HepG2 (cell line): ENCODE data around the gene ANK3. TPM values are rescaled to one million over a fixed set of nuclear protein-coding genes. Genes with fewer than 3 reads are reported as not detected.

Source experiments
- ATAC-seq: fragments of 200-7000 bp; cut with Tn5 transposase; 3 replicates; pipeline ENCODE4 v1.9.1; 2020; ENCODE audit warnings: mild to moderate bottlenecking, moderate library complexity
- BruUV-seq: library from RNA; stranded (reverse); fragments of 400-500 nt; replicated peaks from 2 replicates; lab custom pipeline; 2021; lab: Mats Ljungman, UMichigan
- CTCF ChIA-PET: fragments of 300-600 bp; formaldehyde crosslinking; extraction: SDS; loops from one replicate; lab custom pipeline; 2021; ENCODE audit warnings: low total read pairs, inconsistent platforms, low intra/inter-chr PET ratio; lab: Yijun Ruan, JAX
- POLR2A ChIA-PET: fragments of 350-600 bp; sonication (Branson Sonifier 250); formaldehyde crosslinking; loops from one replicate; lab custom pipeline; 2020; ENCODE audit warnings: antibody characterized with exemption, inconsistent platforms; lab: Yijun Ruan, JAX
- DNase-seq: peaks from one replicate; pipeline ENCODE4 v3.0.0-alpha.2; 2015; ENCODE audit warnings: low spot score
- FAIRE-seq: peaks from 3 replicates; lab custom pipeline; 2011; peaks lifted over from hg19 to GRCh38; lab: Jason Lieb, UNC
- H2AFZ ChIP-seq: one replicate; pipeline ENCODE4 v1.6.1; 2011; ENCODE audit warnings: low read length, inconsistent platforms
- H3K27ac ChIP-seq: fragments of 300-600 bp; 3 replicates; pipeline ENCODE4 v1.8.0; 2011; ENCODE audit warnings: mixed run types, mild to moderate bottlenecking, mixed read lengths, low read length, inconsistent platforms; ENCODE audit not compliant: insufficient read depth; ENCODE audit errors: extremely low read length
- H3K27me3 ChIP-seq, 2 experiments: fragments of 200-600 bp in 1 of 2; 2 replicates in 1 of 2; 3 replicates in 1 of 2; pipeline versions ENCODE4 v1.6.0 to v1.8.0; 2011; ENCODE audit warnings: low read length in 2 of 2, mild to moderate bottlenecking in 2 of 2, moderate library complexity in 2 of 2, inconsistent platforms in 1 of 2; ENCODE audit not compliant: insufficient read depth in 2 of 2, control insufficient read depth in 1 of 2
- H3K36me3 ChIP-seq, 2 experiments: fragments of 200-600 bp in 1 of 2; replicated peaks in 1 of 2; 2 replicates in 1 of 2; 3 replicates in 1 of 2; pipeline versions ENCODE4 v1.5.1 to v1.8.0; 2011; ENCODE audit warnings: low read length in 2 of 2, inconsistent platforms in 1 of 2; ENCODE audit not compliant: insufficient read depth in 2 of 2, control insufficient read depth in 1 of 2
- H3K4me1 ChIP-seq: 2 replicates; pipeline ENCODE4 v1.5.1; 2012; ENCODE audit warnings: low read length, inconsistent platforms; ENCODE audit not compliant: insufficient read depth
- H3K4me2 ChIP-seq: 2 replicates; pipeline ENCODE4 v1.6.0; 2011; ENCODE audit warnings: low read depth, low read length, inconsistent platforms
- H3K4me3 ChIP-seq, 3 experiments: fragments of 200-600 bp in 1 of 3; sonication (generic), shearing (Covaris generic) in 1 of 3; replicated peaks in 1 of 3; 2 replicates each; pipeline ENCODE4 v1.5.1; 2011 to 2016; ENCODE audit warnings: low read length in 3 of 3, inconsistent platforms in 2 of 3, low read depth in 2 of 3, mild to moderate bottlenecking in 2 of 3, control low read depth in 1 of 3, mixed read lengths in 1 of 3; ENCODE audit not compliant: insufficient read depth in 1 of 3
- H3K79me2 ChIP-seq: one replicate; pipeline ENCODE4 v1.6.1; 2011; ENCODE audit warnings: low read length, inconsistent platforms; ENCODE audit not compliant: insufficient read depth
- H3K9ac ChIP-seq: 2 replicates; pipeline ENCODE4 v1.6.0; 2011; ENCODE audit warnings: mild to moderate bottlenecking, low read depth, low read length, inconsistent platforms; ENCODE audit not compliant: insufficient read depth
- H3K9me3 ChIP-seq: 2 replicates; pipeline ENCODE4 v1.5.1; 2012; ENCODE audit warnings: mild to moderate bottlenecking, low read length
- H4K20me1 ChIP-seq: 2 replicates; pipeline ENCODE4 v1.6.0; 2011; ENCODE audit warnings: inconsistent platforms, mild to moderate bottlenecking, low read length, moderate library complexity; ENCODE audit not compliant: insufficient read depth
- DBP ChIP-seq: sonication (generic); formaldehyde crosslinking; IDR thresholded peaks from 2 replicates; pipeline ENCODE4 v1.4.0; 2020; ENCODE audit warnings: missing genetic modification reagents; ENCODE audit errors: not compliant biosample characterization
- HDAC2 ChIP-seq: sonication (generic); formaldehyde crosslinking; IDR thresholded peaks from 2 replicates; pipeline ENCODE4 v1.4.0; 2020; ENCODE audit warnings: missing genetic modification reagents
- KLF11 ChIP-seq: IDR thresholded peaks from 2 replicates; pipeline ENCODE4 v1.6.1; 2016; ENCODE audit warnings: missing compliant biosample characterization
- PRMT3 ChIP-seq: sonication (generic); formaldehyde crosslinking; IDR thresholded peaks from 2 replicates; pipeline ENCODE4 v1.8.1; 2022; ENCODE audit warnings: low read depth, mild to moderate bottlenecking, moderate library complexity, missing genetic modification reagents, borderline replicate concordance
- RARA ChIP-seq: IDR thresholded peaks from 2 replicates; pipeline ENCODE4 v1.6.1; 2016; ENCODE audit warnings: missing genetic modification reagents, missing compliant biosample characterization
- TP53 ChIP-seq: sonication (generic); formaldehyde crosslinking; conservative IDR thresholded peaks from 2 replicates; pipeline ENCODE4 v1.4.0; 2020; ENCODE audit warnings: missing genetic modification reagents
- ZNF432 ChIP-seq: sonication (generic); formaldehyde crosslinking; IDR thresholded peaks from 2 replicates; pipeline ENCODE4 v1.5.0; 2020; ENCODE audit warnings: missing genetic modification reagents, mild to moderate bottlenecking, borderline replicate concordance
- ZNF605 ChIP-seq: sonication (generic); formaldehyde crosslinking; IDR thresholded peaks from 2 replicates; pipeline ENCODE4 v1.8.0; 2022; ENCODE audit warnings: mild to moderate bottlenecking, missing genetic modification reagents
- ZNF780A ChIP-seq: sonication (generic); formaldehyde crosslinking; IDR thresholded peaks from 2 replicates; pipeline ENCODE4 v1.8.0; 2022; ENCODE audit warnings: mild to moderate bottlenecking, missing genetic modification reagents, moderate library complexity
- ZNF784 ChIP-seq: sonication (generic); formaldehyde crosslinking; IDR thresholded peaks from 2 replicates; pipeline ENCODE4 v1.5.1; 2020; ENCODE audit warnings: missing genetic modification reagents, mild to moderate bottlenecking, borderline replicate concordance
- WGBS: methylation state at CpG from one replicate; pipeline ENCODE4 v1.1.6; 2017; ENCODE audit warnings: low lambda C conversion rate; 5-methylcytosine and 5-hydroxymethylcytosine counted together
- in situ Hi-C: cut with HindIII; loops from 2 replicates; pipeline ENCODE4 v1.10.0; 2017; ENCODE audit warnings: low pct_unique_long_range_greater_than_20kb; ENCODE audit not compliant: extremely low pct_ligation_motif_present
- intact Hi-C: fragments of 100-400 bp; cut with micrococcal nuclease; formaldehyde crosslinking; loops from one replicate; pipeline ENCODE4 v1.10.0; 2022; ENCODE audit not compliant: unreplicated experiment
- polyA plus RNA-seq, 8 experiments: library from polyadenylated mRNA; depleted of rRNA in 3 of 8; stranded (reverse) in 7 of 8; unstranded in 1 of 8; fragments of >200 nt; fragmentation: Illumina TruSeq in 4 of 8; extraction: Trizol in 4 of 8; gene quantifications; 2 replicates each; pipeline versions ENCODE4 v1.2.1 to v1.2.3, GENCODE V29; 2011 to 2016; ENCODE audit warnings: low read depth in 4 of 8, missing spikeins in 1 of 8, mixed read lengths in 1 of 8; ENCODE audit not compliant: insufficient read depth in 1 of 8
- total RNA-seq, 5 experiments: library from RNA; depleted of rRNA; stranded (reverse); fragments of >200 nt; fragmentation: Illumina TruSeq; extraction: Trizol; gene quantifications; 2 replicates each; pipeline ENCODE4 v1.2.3, GENCODE V29; 2016; ENCODE audit warnings: low read depth in 1 of 5
- TF ChIP-seq, protein P1 (sequence below): IDR thresholded peaks from 2 replicates; pipeline ENCODE4 v1.6.1; 2016; ENCODE audit warnings: mild to moderate bottlenecking, missing biosample characterization, missing genetic modification reagents
- TF ChIP-seq, protein P2 (sequence below): sonication (generic); formaldehyde crosslinking; IDR thresholded peaks from 2 replicates; pipeline ENCODE4 v1.4.0; 2020; ENCODE audit warnings: low read depth, mild to moderate bottlenecking, missing genetic modification reagents
- TF ChIP-seq, protein P3 (sequence below): IDR thresholded peaks from 2 replicates; pipeline ENCODE4 v1.6.1; 2016; ENCODE audit warnings: low read depth

The ANK3 gene
- total and polyA plus RNA-seq, 2 of the 13 experiments (the other 11 are each of a cell fraction or from before 2014, with no cell fraction given), result not detected

DNA sequence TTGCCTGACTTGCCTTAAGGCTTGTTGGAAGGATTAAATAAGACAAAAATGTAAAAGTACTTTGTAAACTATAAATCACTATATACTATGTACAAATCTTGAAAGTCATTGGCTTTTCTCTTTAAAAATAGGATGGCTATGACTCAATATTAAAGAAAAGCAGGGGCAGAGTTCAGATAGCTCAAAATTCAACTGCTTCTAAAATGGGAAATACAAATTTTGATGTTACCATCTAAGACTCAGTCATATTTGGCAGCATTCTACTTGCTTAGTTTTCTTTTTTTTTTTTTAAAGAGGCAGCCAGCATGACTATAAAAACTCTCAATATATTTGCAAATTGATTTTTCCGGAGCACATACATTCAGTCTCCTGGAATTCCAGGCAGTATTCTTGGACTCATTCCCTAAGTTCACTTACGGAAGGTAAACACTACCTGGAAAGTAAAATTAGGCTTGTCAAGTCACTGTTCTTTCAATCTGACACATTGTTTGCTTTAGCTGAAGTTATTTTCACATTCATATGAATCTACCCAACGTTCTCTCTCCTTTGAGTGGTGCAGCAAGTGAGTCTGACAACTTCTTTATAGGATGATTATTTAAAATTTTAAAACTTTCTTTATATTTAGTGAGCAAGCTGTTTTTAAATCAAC lies 349.5 kb downstream of the ANK3 start:
- no peak for FAIRE-seq
- H4K20me1 ChIP-seq, result no peaks in the 10 kb centered on the region
- WGBS, result 4% methylated on average over 3 of the region's 3 CpGs
- H3K4me3 ChIP-seq, result no peak overlapping the region
- no TSS peak for BruUV-seq
- no peak for DNase-seq
- no peaks in the 10 kb centered on the region for H3K9me3 ChIP-seq
- no peaks in the 10 kb centered on the region for H3K4me1 ChIP-seq
- ChIA-PET POLR2A (no interaction called here), CTCF (no interaction called here)
- H3K36me3 ChIP-seq, result no peaks in the 10 kb centered on the region
- in situ Hi-C loops (loop anchor here (25.0 kb wide), 2 partner anchors 178 to 1253 kb away; no protein-coding TSS in a partner anchor), intact Hi-C loops (no loop called here)
- H3K27me3 ChIP-seq, result no peaks in the 10 kb centered on the region
- TF ChIP-seq KLF11 (CRISPR knock-in tag) (no peak), ZNF784 (CRISPR knock-in tag) (no peak), DBP (no peak), ZNF605 (CRISPR knock-in tag) (no peak), ZNF780A (no peak), HDAC2 (CRISPR knock-in tag) (no peak), ZNF432 (CRISPR knock-in tag) (no peak), RARA (no peak), TP53 (no peak), PRMT3 (no peak)
- TF ChIP-seq, protein P1, sequence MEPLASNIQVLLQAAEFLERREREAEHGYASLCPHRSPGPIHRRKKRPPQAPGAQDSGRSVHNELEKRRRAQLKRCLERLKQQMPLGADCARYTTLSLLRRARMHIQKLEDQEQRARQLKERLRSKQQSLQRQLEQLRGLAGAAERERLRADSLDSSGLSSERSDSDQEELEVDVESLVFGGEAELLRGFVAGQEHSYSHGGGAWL (CRISPR knock-in tag), result no peak
- TF ChIP-seq, protein P2, sequence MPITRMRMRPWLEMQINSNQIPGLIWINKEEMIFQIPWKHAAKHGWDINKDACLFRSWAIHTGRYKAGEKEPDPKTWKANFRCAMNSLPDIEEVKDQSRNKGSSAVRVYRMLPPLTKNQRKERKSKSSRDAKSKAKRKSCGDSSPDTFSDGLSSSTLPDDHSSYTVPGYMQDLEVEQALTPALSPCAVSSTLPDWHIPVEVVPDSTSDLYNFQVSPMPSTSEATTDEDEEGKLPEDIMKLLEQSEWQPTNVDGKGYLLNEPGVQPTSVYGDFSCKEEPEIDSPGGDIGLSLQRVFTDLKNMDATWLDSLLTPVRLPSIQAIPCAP, result no peak
- TF ChIP-seq, protein P3, sequence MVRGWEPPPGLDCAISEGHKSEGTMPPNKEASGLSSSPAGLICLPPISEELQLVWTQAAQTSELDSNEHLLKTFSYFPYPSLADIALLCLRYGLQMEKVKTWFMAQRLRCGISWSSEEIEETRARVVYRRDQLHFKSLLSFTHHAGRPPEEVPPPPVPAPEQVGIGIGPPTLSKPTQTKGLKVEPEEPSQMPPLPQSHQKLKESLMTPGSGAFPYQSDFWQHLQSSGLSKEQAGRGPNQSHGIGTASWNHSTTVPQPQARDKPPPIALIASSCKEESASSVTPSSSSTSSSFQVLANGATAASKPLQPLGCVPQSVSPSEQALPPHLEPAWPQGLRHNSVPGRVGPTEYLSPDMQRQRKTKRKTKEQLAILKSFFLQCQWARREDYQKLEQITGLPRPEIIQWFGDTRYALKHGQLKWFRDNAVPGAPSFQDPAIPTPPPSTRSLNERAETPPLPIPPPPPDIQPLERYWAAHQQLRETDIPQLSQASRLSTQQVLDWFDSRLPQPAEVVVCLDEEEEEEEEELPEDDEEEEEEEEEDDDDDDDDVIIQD (CRISPR knock-in tag), result no peak
- H3K79me2 ChIP-seq, result no peaks in the 10 kb centered on the region
- no peak overlapping the region for H2AFZ ChIP-seq
- H3K9ac ChIP-seq, result no peak overlapping the region
- H3K4me2 ChIP-seq, result no peak overlapping the region
- H3K27ac ChIP-seq, result no peak overlapping the region
- no peak for ATAC-seq
